Dermis microvascular lymphatic vessel endothelial cell (primary cell): ENCODE results near the gene BTBD3. TPM values are rescaled to one million over a fixed set of nuclear protein-coding genes. Genes with fewer than 3 reads are reported as not detected.

Experiments
- DNase-seq, 2 donors: peaks; one replicate each; pipeline versions ENCODE4 v3.0.0 to v3.0.0-alpha.2; 2010; ENCODE audit warnings: low read depth in 2 of 2
- total RNA-seq: library from RNA; depleted of rRNA; stranded (reverse); fragments of >200 nt; gene quantifications from 2 replicates; pipeline ENCODE4 v1.2.1, GENCODE V29; 2014

BTBD3 gene
- total RNA-seq, 1 donor from 2014 or later: 45.6 TPM

DNA sequence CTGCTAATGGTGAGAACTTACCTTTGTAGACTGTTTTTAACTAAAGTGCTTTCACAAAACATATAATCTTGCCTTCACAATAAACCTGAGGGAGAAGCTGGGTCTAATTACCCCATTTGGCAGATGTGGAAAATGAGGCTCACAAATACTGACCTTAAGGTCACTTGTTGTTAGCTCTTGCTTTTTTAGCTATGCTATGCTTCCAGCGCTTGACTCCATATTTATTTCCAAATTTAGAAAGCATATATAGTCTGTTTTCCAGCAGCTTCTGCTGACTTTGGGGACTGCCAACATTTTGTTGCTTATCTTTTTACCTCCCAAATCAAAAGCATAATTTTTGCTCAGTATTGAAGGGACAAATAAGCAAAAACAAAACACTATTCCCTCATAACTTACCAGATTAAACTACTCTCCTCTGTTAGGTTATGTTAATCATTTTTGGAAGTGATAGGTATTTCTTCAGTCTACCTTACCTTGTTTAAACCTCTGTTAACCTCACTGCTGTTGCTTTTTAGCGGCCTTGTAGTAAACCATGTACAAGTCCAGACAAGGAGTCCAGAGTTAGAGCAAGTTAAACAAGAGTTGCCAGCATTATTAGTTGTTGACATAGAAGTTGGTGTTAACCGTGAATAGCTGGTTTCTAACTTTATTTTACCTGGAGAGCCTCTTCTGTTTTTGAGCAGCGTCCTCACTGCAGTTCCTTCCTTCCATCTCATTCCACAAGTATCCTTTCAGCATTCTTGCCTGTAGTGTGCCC lies 4.9 kb upstream of the BTBD3 start:
- DNase-seq: no peak

DNA sequence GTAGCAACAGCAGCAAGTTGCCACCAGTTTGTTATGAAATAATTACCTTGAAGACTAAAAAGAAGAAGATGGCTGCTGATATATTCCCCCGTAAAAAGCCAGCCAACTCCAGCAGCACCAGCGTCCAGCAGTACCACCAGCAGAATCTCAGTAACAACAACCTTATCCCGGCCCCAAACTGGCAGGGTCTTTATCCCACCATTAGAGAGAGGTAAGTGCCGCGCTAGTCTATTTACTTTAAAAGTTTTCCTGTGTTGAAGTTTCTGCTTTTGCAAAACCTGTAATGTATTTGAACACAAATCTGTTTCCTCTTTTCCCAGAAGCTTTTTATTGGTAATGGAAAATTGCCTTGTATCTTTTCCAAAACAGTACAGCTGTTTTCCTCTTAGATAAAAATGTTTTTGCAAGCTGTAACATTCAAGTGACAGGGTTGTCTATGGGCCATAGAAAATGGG lies 725 bp downstream of the BTBD3 start:
- peak; percentile 69 to 90 for DNase-seq

DNA sequence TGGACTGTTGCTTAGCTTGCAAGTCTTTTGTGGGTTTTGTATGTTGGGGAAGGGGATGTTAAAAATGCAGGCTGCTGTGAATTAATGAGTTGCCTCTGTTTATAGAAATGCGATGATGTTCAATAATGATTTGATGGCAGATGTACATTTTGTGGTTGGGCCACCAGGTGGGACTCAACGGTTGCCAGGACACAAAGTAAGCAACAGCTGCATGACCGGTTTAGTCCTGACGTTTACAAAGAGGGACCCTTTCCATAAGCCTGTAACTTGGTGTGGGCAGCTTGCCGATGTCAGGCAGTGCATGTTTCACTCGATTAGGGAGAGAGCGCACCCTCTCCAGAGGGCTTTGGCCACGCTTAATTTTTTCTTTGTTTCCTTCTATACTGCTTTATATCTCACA lies 1.3 kb downstream of the BTBD3 start:
- peak; percentile 57 to 90 for DNase-seq

GRCh38 chr20:11919581-11919980 lies 1.9 kb downstream of the BTBD3 start:
- DNase-seq: no peak

DNA sequence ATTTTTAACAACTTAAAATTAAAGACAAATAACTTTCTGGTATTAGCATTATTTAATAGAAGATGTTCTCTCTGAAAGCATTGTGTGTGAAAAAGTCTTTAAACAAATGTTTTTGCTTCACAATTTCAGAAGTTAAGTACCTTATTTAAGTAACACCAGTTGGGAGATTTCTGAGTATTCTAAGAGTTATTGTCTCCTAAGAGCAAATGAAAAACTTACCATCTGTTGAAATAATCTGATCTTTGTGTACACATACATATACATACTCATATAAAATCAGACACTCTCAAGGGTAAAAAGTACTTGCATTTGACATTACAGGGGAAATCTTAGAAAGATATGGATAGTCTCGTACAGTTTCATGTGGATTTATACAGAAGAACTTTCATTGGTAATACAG lies 2.4 kb downstream of the BTBD3 start:
- no peak for DNase-seq

DNA sequence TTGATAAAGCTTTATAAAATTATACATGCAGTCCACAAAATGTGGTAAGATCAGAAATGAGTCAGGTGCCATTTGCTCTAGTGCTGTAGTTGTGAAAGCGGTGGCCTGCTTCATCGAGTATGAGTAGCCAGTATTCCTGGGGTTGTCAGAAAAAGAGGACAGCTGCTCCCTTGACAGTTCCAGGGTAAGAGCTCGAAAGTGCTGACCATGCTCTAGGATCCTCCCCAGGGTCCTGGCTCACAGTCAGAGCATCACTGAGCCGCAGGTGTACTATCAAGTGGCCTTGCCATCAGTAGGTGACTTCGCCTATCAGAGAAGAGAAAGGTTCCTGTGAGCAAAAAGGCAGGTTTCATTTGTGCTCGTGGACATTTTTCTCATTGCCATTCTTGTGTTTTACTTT lies 3.6 kb downstream of the BTBD3 start:
- DNase-seq: no peak

DNA sequence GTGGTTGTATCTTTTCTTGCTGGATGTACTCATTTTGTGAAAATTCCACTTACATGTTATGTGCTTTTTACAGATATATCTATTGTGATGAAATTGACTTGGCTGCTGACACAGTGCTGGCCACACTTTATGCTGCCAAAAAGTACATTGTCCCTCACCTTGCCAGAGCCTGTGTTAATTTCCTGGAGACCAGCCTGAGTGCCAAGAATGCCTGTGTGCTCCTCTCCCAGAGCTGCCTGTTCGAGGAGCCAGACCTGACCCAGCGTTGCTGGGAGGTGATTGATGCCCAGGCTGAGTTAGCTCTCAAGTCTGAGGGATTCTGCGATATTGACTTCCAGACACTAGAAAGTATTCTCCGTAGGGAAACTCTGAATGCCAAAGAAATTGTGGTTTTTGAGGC lies 4.9 kb downstream of the BTBD3 start:
- DNase-seq: no peak

DNA sequence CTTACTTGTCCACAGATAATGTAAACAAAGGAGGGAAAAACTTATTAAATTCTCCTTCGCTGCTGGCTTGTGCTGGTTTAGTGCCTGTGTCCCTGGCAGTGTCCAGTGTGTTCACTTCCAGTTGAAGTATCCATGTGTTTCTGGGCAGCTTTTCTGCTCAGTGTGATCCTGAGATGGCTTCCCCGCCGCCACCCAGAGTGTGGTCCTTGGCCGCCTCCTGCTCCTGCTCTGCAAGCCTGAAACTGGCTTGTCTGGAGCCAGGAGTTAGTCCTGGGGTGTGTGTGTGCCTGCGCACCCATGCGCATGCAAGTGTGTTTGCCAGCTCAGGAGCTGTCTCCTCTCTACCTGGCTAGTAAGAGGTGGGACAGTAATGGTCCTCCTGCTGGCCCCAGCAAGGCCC lies 7.2 kb downstream of the BTBD3 start:
- no peak for DNase-seq

DNA sequence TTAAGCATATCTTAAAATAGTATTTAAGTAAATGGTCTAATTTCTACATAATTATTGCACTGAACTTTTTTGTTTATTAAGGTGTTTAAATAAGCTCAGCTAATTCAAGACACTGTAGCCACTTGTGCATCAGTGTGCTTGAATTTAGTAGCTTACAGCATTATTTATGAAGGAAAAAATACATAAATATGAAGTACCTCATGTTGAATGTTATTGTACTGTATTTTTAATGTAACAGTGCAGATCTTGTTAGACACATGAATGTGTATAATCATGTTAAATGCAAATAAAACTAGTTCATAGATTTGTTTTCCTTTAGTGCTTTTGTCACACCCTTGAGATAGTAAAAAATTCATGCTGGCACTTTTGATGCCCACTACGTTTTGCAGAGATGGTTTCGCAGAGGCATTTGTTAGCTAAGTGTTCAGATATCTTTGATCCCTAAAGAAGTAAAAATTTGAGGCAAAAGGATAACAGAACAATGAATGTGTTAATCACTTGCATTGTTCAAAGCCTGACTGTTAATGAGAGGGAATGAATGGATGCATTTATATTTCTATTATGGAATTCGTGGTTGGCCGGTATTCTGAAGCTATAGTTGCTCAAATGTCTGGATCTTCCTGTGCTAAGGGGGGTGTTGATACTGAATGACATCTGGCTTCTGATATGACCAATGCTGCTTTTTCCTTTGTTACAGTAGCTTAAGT lies 8.8 kb downstream of the BTBD3 start:
- no peak for DNase-seq

DNA sequence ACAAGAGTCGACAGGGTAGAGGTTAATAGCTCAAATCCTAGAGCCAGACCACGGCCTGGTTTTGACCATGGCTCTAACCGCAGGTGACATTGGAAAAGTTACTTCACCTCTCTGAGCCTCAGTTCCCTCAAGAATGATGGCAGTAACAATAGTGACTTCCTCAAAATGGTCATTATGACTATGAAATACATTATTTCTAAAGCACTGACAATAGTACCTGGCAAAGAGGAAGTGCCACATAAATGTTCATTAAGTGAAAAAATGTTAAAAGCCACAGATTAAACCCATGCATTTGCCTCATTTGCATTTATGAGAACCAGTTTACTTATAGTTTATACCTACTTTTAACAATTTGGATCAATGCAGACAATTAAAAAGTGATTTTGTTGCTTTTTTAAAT lies 12.3 kb downstream of the BTBD3 start:
- DNase-seq: no peak

DNA sequence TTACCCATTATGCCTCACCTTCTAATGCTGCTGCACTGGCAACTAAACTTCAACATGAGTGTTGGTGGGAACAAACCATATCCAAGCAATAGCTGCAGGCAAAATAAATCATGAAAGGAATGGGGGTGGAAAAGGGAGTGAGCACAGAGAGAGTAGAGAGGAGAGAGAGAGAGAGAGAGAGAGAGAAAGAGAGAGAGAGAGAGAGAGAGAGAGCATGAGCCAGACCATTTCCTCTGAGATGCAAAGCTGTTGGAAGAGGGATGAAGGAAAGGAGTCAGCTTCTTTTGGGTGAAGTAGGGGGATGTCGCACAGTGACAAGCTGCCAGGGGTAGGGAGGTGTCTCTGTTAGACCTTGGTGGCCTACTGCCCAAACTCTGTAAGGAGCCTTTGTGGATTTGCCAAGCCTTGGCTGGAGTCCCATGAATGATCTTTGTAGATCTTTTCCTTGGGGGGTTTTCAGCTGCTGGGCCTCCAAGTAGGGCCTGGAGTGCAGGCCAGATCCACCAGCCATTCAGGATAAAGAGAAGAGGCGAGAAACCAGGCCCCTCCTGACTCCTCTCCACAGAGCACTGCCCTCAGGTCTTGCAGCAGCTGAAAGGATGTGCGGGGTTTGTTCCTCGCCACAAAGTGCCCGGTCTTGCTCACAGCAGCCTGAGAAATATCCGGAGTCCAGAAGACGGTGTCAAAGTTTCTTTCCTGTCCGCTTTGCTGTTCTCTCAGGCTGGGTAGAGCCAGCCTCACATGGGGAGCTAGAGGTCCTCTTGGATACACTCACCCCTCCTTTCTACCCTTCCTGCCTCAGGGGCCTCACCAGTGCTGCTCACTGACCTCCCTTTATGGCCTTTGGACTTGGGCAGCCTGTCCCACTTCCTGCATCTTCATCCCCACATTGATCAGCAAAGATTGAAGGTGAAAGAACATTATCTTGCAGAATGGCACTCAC lies 17.8 kb downstream of the BTBD3 start:
- DNase-seq: no peak

DNA sequence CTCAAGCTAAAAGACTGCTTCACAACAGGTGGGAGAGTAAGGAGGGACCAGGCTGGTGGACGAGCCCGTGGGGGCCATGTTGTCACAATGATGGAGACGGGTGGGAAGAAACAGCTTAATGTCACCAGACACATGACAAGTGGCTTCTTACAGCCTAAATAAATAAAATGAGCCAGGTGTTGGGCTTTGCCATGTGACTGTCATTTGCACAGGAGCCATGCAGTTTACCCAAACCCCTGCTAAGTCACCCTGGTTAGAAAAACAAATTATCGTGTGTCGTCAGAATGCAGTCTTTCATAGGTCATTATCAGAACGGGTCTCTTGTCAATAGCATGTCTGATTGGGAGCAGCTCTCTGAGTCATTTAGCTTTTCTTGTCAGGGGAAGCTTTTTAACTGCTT lies 18.5 kb downstream of the BTBD3 start:
- DNase-seq: no peak

DNA sequence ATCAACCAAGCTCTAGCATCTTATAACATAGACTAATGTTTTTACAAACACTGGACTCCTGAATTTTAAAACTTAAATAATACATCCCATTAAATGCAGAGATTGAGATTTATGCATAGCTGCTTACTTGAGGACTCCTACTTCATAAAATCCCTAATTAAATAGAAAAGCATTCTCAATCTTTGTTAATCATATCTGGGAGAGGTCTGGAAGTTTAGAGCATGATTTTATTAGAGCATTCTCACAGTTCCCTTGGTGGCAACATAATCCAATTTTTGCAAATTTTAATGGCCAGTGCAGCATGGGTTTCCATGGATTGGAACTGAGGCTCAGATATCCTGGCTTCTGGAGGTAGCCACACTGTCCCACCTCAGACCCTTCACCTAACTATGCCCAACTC lies 19.5 kb downstream of the BTBD3 start:
- DNase-seq: no peak

- DNase-seq: no peak
Measured at GRCh38 chr20:11941593-11942246, 24.0 kb downstream of the BTBD3 start.

DNA sequence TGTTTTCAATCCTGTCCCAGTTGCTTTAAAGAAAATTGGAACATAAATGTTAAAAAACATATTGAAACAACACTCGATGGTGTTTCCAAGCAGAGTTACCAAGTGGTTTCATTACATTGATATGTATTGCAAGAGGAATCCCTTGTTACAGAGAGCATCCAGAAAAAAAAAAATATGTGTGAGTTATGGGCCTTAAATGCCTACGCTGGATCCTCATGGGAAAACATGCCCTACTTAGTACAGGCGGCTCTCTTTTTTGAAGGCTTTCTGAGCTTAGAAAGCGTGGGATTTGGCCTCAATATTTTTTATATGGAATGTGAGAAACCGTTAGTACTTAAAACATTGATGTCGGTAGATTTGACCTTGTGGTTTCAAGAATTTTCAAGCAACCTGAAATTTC lies 26.1 kb downstream of the BTBD3 start:
- no peak for DNase-seq

- no peak for DNase-seq
Measured at GRCh38 chr20:11948806-11949205, 31.1 kb downstream of the BTBD3 start.

- no peak for DNase-seq
Measured at GRCh38 chr20:11949711-11950110, 32.0 kb downstream of the BTBD3 start.

DNA sequence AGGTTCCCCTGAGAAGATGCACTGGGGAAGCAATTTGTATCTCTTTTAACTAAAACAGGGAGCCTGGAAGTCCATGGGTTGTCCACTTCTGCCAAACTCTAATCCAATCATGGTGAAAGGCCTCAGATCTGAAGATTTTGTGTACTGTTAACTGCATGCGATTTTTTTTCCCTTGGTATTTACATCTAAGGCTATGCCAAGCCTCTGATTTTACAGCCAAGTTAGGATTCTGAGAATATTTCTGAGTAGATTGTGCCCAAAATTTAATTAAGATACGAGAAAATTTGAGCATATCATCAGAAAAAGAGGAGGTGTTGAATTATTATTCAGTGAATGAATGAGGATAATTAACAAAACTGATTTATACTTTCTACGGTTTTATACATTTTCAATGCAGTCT lies 34.0 kb downstream of the BTBD3 start:
- DNase-seq: no peak

GRCh38 chr20:11952639-11953038 lies 34.9 kb downstream of the BTBD3 start:
- DNase-seq: no peak

GRCh38 chr20:11957911-11958310 lies 40.2 kb downstream of the BTBD3 start:
- no peak for DNase-seq

DNA sequence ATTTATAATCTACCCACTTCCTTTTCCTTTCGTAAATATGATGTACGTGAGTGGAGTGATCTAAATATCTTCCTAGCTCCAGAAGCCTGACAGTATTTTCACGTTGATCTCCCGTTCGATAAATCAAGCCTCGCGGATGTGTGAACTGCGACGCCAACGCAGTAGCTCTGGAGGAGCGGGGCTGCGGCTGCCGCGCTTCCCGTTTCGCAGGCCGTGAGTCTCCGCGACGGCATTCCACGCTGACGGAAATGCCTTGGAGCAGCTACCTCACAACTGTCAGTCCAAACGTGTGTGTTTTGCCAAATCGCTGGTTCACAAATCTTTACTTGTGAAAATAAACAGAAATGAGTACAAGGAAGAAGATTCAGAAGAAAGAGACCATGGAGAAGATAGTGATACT lies 41.2 kb downstream of the BTBD3 start:
- DNase-seq: no peak

DNA sequence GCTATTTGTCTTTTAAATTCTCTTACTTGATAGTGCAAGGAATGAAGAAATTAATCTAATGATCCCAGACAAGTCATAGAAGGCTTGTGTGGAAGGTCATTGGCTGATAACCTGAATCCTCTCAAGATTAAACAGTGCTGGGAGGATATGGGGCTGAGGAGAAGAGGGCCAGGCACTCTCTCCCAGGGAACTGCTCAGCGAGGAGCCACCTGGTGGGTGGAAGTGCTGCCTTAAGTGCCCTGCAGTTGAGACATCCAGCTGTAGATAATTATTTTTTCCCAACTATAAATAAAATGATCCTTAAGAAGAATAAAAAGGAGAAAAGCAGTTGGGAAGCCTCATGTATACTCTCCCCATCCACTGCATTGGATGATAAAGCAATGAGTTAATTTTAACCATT lies 47.9 kb downstream of the BTBD3 start:
- no peak for DNase-seq
